HUES48 (cell line): ENCODE data around the gene RAPGEF4.

Experiments used
- H3K27ac ChIP-seq: one replicate; pipeline ENCODE4 v1.7.0; 2013; ENCODE audit warnings: low read depth, low read length, inconsistent platforms
- H3K27me3 ChIP-seq: 2 replicates; pipeline ENCODE4 v1.6.1; 2013; ENCODE audit warnings: mild to moderate bottlenecking, low read length; ENCODE audit not compliant: control insufficient read depth, insufficient read depth
- H3K36me3 ChIP-seq: 2 replicates; pipeline ENCODE4 v1.6.1; 2013; ENCODE audit warnings: low read length; ENCODE audit not compliant: control insufficient read depth, insufficient read depth
- H3K4me1 ChIP-seq: 2 replicates; pipeline ENCODE4 v1.6.1; 2013; ENCODE audit warnings: mild to moderate bottlenecking, low read length; ENCODE audit not compliant: control insufficient read depth, insufficient read depth
- H3K4me3 ChIP-seq: 2 replicates; pipeline ENCODE4 v1.5.1; 2013; ENCODE audit warnings: mild to moderate bottlenecking, low read depth, low read length
- H3K9ac ChIP-seq: 2 replicates; pipeline ENCODE4 v1.6.1; 2013; ENCODE audit warnings: mild to moderate bottlenecking, low read depth, low read length, moderate library complexity
- H3K9me3 ChIP-seq: 2 replicates; pipeline ENCODE4 v1.6.1; 2013; ENCODE audit warnings: low read length; ENCODE audit not compliant: control insufficient read depth, insufficient read depth

RAPGEF4 gene

DNA sequence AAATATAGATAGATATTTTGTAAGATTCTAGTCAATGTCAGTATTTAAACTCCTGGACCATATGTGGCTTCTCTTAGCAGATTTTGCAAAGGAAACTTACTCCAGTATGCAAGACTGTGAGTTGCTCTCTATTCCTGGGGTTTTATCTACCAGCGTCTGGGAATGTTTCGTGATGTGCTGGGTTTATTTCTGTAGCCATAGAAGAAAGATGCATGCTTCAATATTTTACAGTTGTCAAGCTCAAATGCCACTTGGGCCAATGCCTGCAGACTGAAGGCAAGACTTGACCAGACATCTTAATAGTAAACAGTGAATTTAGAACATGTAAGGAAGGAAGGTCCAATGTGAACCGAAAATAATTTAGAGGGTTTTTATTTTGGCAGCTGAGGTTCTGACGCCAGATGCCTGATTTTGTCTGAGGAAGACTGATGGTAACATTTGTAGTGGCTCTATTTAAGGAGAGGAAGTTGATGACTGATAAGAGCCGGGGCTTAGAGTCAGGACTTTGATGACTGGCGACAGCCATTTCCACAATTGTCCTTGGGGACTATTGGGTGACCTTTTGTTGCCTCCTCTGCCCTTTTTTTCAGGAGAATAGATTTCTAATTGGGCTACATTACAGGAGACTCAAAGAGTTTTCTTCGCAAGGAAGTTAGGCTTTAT, 154.3 kb downstream of the RAPGEF4 start:
- Histone ChIP-seq H3K36me3 (no peaks in the 10 kb centered on the region), H3K4me3 (no peak overlapping the region), H3K27me3 (no peaks in the 10 kb centered on the region), H3K4me1 (no peaks in the 10 kb centered on the region), H3K9me3 (no peaks in the 10 kb centered on the region), H3K9ac (no peak overlapping the region), H3K27ac (no peak overlapping the region)

- Histone ChIP-seq H3K27ac (no peak overlapping the region), H3K27me3 (no peaks in the 10 kb centered on the region), H3K4me1 (no peaks in the 10 kb centered on the region), H3K9me3 (no peaks in the 10 kb centered on the region), H3K9ac (no peak overlapping the region), H3K4me3 (no peak overlapping the region), H3K36me3 (no peaks in the 10 kb centered on the region)
Measured at GRCh38 chr2:172893111-172893510, 157.5 kb downstream of the RAPGEF4 start.

DNA sequence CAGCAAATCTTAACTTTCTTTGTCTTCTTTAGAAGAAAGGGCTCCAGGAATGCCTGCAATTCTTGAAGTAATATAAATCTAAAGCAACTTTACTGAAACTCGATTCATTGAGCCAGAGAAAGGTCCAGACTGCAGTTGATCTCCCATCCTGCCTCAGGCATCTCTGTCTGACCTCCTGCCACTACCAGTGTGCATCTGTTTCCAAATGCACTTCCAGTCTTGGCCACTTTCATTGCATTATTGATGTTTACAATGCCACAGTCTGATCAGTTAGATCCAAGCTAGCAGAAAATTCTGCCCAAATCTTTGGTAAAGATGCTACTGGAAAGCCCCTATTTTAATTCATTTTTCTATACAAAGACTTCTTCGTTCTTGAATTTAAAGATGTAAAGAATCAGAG, 158.0 kb downstream of the RAPGEF4 start:
- Histone ChIP-seq H3K36me3 (no peaks in the 10 kb centered on the region), H3K27ac (no peak overlapping the region), H3K9me3 (no peaks in the 10 kb centered on the region), H3K27me3 (no peaks in the 10 kb centered on the region), H3K4me3 (no peak overlapping the region), H3K4me1 (no peaks in the 10 kb centered on the region), H3K9ac (no peak overlapping the region)

- no peaks in the 10 kb centered on the region for H3K9me3 ChIP-seq
- no peaks in the 10 kb centered on the region for H3K4me1 ChIP-seq
- no peak overlapping the region for H3K9ac ChIP-seq
- no peak overlapping the region for H3K27ac ChIP-seq
- no peaks in the 10 kb centered on the region for H3K27me3 ChIP-seq
- no peaks in the 10 kb centered on the region for H3K36me3 ChIP-seq
- H3K4me3 ChIP-seq: no peak overlapping the region
Measured at GRCh38 chr2:172894689-172895387, 159.2 kb downstream of the RAPGEF4 start.

GRCh38 chr2:172896661-172897081, 161.0 kb downstream of the RAPGEF4 start:
- no peak overlapping the region for H3K27ac ChIP-seq
- H3K9me3 ChIP-seq: no peaks in the 10 kb centered on the region
- no peaks in the 10 kb centered on the region for H3K36me3 ChIP-seq
- no peak overlapping the region for H3K9ac ChIP-seq
- no peak overlapping the region for H3K4me3 ChIP-seq
- H3K4me1 ChIP-seq: no peaks in the 10 kb centered on the region
- H3K27me3 ChIP-seq: no peaks in the 10 kb centered on the region

DNA sequence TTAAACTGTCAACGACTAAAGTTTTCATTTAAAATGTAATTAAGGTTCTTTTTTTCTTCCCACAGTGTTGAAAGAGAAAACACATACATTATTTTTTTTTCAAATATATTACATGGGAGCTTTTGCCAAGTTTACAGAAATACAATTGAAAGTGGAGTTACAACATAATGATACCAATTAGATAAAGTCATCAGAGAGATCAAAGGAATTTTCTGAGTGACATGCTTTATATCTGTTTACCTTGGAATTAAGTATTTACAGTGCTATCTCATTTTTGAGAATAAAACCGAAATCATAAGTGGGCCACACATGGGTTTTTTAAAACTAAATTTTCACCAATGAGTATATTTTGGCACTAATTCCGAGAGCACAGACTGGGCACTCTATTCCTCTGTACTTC, 165.2 kb downstream of the RAPGEF4 start:
- H3K4me3 ChIP-seq: no peak overlapping the region
- no peaks in the 10 kb centered on the region for H3K36me3 ChIP-seq

DNA sequence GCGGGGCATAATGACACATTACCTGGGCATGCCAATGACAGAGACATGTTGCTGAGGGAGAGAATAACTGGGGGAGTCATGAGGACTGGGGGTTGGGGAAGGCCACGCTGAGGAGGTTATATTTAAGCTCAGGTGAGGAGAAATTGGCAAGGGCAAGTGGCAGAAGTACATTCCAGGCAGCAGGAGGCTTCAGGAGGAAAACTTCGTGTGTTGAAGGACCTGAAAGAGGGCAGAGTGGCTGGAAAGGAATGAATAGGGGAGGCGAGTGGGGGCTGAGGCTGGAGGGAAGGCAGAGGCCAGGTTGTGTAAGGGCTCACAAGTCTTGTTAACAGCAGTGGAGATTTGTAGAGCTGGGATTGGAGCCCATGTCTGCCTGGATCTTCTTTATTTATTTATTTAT, 166.3 kb downstream of the RAPGEF4 start:
- Histone ChIP-seq H3K36me3 (no peaks in the 10 kb centered on the region), H3K9me3 (no peaks in the 10 kb centered on the region), H3K27me3 (no peaks in the 10 kb centered on the region), H3K4me3 (no peak overlapping the region), H3K4me1 (peaks cover 9% of the 10 kb centered on the region), H3K27ac (no peak overlapping the region), H3K9ac (no peak overlapping the region)

More for the DNA sequence above, 165.2 kb downstream of the RAPGEF4 start:
- H3K9me3 ChIP-seq: no peaks in the 10 kb centered on the region
- no peak overlapping the region for H3K27ac ChIP-seq
- H3K9ac ChIP-seq: no peak overlapping the region
- no peaks in the 10 kb centered on the region; the same call in 1 of the 2 replicates for H3K4me1 ChIP-seq
- no peaks in the 10 kb centered on the region for H3K27me3 ChIP-seq

GRCh38 chr2:172904236-172904635, 168.6 kb downstream of the RAPGEF4 start:
- Histone ChIP-seq H3K27ac (no peak overlapping the region), H3K4me3 (no peak overlapping the region), H3K9me3 (no peaks in the 10 kb centered on the region), H3K9ac (no peak overlapping the region), H3K4me1 (peaks cover 9% of the 10 kb centered on the region), H3K36me3 (no peaks in the 10 kb centered on the region), H3K27me3 (no peaks in the 10 kb centered on the region)

- no peak overlapping the region for H3K9ac ChIP-seq
Measured at GRCh38 chr2:172905937-172906811, 170.5 kb downstream of the RAPGEF4 start.

GRCh38 chr2:172908275-172908674, 172.6 kb downstream of the RAPGEF4 start:
- no peaks in the 10 kb centered on the region for H3K27me3 ChIP-seq
- no peaks in the 10 kb centered on the region for H3K9me3 ChIP-seq
- H3K9ac ChIP-seq: no peak overlapping the region
- H3K27ac ChIP-seq: no peak overlapping the region
- H3K4me1 ChIP-seq: peaks cover 9% of the 10 kb centered on the region
- H3K36me3 ChIP-seq: no peaks in the 10 kb centered on the region
- no peak overlapping the region for H3K4me3 ChIP-seq

More at GRCh38 chr2:172905937-172906811, 170.5 kb downstream of the RAPGEF4 start:
- no peak overlapping the region for H3K27ac ChIP-seq
- H3K4me3 ChIP-seq: no peak overlapping the region
- no peaks in the 10 kb centered on the region for H3K27me3 ChIP-seq
- no peaks in the 10 kb centered on the region for H3K9me3 ChIP-seq
- no peaks in the 10 kb centered on the region for H3K36me3 ChIP-seq
- peaks cover 9% of the 10 kb centered on the region for H3K4me1 ChIP-seq

DNA sequence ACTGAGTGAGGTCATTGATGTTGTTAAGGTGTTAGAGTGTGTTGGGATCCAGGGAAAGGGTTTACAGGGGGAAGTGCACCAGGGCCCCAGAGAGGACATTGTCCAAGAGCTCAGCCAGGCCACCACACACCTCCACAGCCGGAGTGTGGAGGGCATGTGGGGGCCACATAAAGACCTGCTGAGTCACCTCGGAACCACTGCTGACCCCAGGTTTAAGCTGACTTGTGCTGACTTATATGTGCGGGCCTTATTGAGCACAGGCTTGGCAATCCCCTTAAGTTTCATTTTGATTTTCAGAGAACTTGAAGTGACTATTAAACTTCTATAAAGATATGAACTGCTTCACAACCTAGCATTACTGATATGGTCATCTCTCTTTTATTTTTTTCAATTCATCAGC, 173.8 kb downstream of the RAPGEF4 start:
- peaks cover 9% of the 10 kb centered on the region for H3K4me1 ChIP-seq
- no peak overlapping the region for H3K27ac ChIP-seq
- H3K27me3 ChIP-seq: no peaks in the 10 kb centered on the region
- H3K9ac ChIP-seq: no peak overlapping the region
- H3K9me3 ChIP-seq: no peaks in the 10 kb centered on the region
- H3K4me3 ChIP-seq: no peak overlapping the region
- H3K36me3 ChIP-seq: no peaks in the 10 kb centered on the region
